ENCODE data around the gene FGFR2.

DNA sequence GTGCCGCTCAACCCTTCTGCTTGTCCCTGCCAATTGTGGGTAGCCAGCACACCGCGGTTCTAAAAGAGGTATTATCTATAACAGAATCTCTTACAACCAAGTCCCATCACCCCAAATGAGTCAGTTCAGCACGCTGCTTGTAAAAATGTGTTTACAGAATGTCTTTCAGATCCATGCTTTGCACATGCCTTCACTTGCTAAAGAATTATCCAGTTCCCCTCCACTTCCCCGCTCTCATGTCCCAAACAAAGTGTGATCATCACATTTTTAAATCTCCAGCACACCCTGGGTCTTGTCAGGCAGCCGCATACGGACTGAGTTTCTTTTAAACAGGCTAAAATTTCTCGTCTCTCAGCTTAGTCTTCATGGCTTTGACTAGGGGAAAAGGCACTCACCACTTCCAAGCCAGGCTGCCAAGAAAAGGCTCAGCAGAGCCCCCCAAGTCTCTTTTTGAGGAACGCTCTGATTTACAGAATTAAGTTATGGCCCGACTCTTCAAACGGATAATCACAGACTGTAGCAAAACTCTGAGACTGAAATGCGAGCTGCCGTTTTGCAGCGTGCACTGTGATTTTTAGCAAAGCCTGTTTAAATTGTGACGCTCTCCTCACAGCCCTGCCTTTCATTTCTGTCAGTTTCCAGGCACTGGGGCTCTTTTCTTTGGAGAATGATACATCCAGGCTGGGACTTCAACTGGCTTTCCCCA lies 29.8 kb upstream of the FGFR2 start:
- TF ChIP-seq, protein P1, sequence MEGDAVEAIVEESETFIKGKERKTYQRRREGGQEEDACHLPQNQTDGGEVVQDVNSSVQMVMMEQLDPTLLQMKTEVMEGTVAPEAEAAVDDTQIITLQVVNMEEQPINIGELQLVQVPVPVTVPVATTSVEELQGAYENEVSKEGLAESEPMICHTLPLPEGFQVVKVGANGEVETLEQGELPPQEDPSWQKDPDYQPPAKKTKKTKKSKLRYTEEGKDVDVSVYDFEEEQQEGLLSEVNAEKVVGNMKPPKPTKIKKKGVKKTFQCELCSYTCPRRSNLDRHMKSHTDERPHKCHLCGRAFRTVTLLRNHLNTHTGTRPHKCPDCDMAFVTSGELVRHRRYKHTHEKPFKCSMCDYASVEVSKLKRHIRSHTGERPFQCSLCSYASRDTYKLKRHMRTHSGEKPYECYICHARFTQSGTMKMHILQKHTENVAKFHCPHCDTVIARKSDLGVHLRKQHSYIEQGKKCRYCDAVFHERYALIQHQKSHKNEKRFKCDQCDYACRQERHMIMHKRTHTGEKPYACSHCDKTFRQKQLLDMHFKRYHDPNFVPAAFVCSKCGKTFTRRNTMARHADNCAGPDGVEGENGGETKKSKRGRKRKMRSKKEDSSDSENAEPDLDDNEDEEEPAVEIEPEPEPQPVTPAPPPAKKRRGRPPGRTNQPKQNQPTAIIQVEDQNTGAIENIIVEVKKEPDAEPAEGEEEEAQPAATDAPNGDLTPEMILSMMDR (IDR thresholded peaks at IDR 0.05), result no peak
- TF ChIP-seq POLR2AphosphoS5 (IDR thresholded peaks at IDR 0.05; ENCODE audit: low read depth, low read length), result no peak

Measured in Panc1 (cell line).